WTC11 (cell line): ENCODE measurements around the gene ZNF414.

Source experiments
- CTCF ChIP-seq: fragments of 200-600 bp; IDR thresholded peaks from 2 replicates; pipeline ENCODE4 v1.8.0; 2022; ENCODE audit warnings: antibody characterized with exemption
- E2F4 ChIP-seq: sonication (generic); formaldehyde crosslinking; IDR thresholded peaks from 2 replicates; pipeline ENCODE4 v1.8.1; 2022; ENCODE audit warnings: low read depth, mild to moderate bottlenecking, moderate library complexity, missing genetic modification reagents, borderline replicate concordance
- SP1 ChIP-seq: sonication (generic); formaldehyde crosslinking; conservative IDR thresholded peaks from 2 replicates; pipeline ENCODE4 v1.8.1; 2022; ENCODE audit warnings: missing genetic modification reagents

- TF ChIP-seq SP1 (CRISPR knock-in tag) (no peak), CTCF (no peak), E2F4 (no peak)
These were observed 12.0 kb downstream of the ZNF414 start for GRCh38 chr19:8501981-8502380.
